HG03342 (cell line): ENCODE results near the gene KLRK1.
"Not testable (repeated sequence)": the region's sequence is repeated elsewhere in the genome, so short reads cannot be mapped to it uniquely, and the experiment has no call there.

Experiments used
- ATAC-seq: cut with Tn5 transposase; IDR thresholded peaks from one replicate; pipeline ENCODE4 v1.9.1; 2021; ENCODE audit warnings: mild to moderate bottlenecking, moderate library complexity; ENCODE audit not compliant: unreplicated experiment

Gene KLRK1

GRCh38 chr12:10389904-10390303 lies at the start of gene KLRK1:
Gene KLRK1, minus strand, starts transcription at chr12:10390041. Its CDS starts 1,231 bp downstream, at chr12:10388810.
- no peak for ATAC-seq

GRCh38 chr12:10437601-10438000 lies 47.8 kb upstream of the KLRK1 start:
- ATAC-seq = not testable (repeated sequence)

- not testable (repeated sequence) for ATAC-seq
These were observed 46.0 kb upstream of the KLRK1 start, which contains the start of gene KLRC2 for GRCh38 chr12:10435816-10436215. Gene KLRC2, minus strand, starts transcription at chr12:10436010. Its CDS starts 24 bp downstream, at chr12:10435986.

- not testable (repeated sequence) for ATAC-seq
These were observed 40.8 kb upstream of the KLRK1 start for GRCh38 chr12:10430623-10431022.

GRCh38 chr12:10425938-10426337 lies 36.1 kb upstream of the KLRK1 start:
- not testable (repeated sequence) for ATAC-seq

- ATAC-seq = not testable (repeated sequence)
These were observed 34.5 kb upstream of the KLRK1 start for GRCh38 chr12:10424260-10424899.

GRCh38 chr12:10422159-10422558 lies 32.3 kb upstream of the KLRK1 start:
- not testable (repeated sequence) for ATAC-seq

GRCh38 chr12:10420334-10420733 lies 30.5 kb upstream of the KLRK1 start, which contains the start of gene KLRC3:
Gene KLRC3, minus strand, starts transcription at chr12:10420595. Its CDS starts 45 bp downstream, at chr12:10420550.
- not testable (repeated sequence) for ATAC-seq

- no peak for ATAC-seq
These were observed 19.6 kb upstream of the KLRK1 start, which contains the start of gene KLRC4 for GRCh38 chr12:10409392-10409791. Gene KLRC4, minus strand, starts transcription at chr12:10409757. Its CDS starts 182 bp downstream, at chr12:10409575.

- no peak for ATAC-seq
These were observed 19.0 kb upstream of the KLRK1 start for GRCh38 chr12:10408842-10409241.

- ATAC-seq = no peak
These were observed 16.9 kb upstream of the KLRK1 start for GRCh38 chr12:10406725-10407124.

GRCh38 chr12:10405294-10405693 lies 15.5 kb upstream of the KLRK1 start:
- no peak for ATAC-seq

- ATAC-seq = no peak
These were observed 15.0 kb upstream of the KLRK1 start for GRCh38 chr12:10404798-10405197.

- no peak for ATAC-seq
These were observed 11.0 kb upstream of the KLRK1 start for GRCh38 chr12:10400829-10401228.

- ATAC-seq = no peak
These were observed 8.3 kb upstream of the KLRK1 start for GRCh38 chr12:10398168-10398567.

GRCh38 chr12:10397296-10397695 lies 7.5 kb upstream of the KLRK1 start:
- no peak for ATAC-seq

- not testable (repeated sequence) for ATAC-seq
These were observed 6.3 kb upstream of the KLRK1 start for GRCh38 chr12:10396176-10396575.

GRCh38 chr12:10395390-10395998 lies 5.7 kb upstream of the KLRK1 start:
- ATAC-seq = peak; percentile 90

- ATAC-seq = not testable (repeated sequence)
These were observed 4.8 kb upstream of the KLRK1 start for GRCh38 chr12:10394531-10395152.

GRCh38 chr12:10393291-10393690 lies 3.5 kb upstream of the KLRK1 start:
- ATAC-seq = no peak

- peak; percentile 66 for ATAC-seq
These were observed 2.6 kb upstream of the KLRK1 start for GRCh38 chr12:10392394-10392930.
